Mesodermal cell (in vitro differentiated cells): ENCODE measurements around the gene HOXD3.

Experiments used
- H3K27ac ChIP-seq: 2 replicates; pipeline ENCODE4 v1.7.0; 2013; ENCODE audit warnings: mild to moderate bottlenecking, low read depth, low read length, moderate library complexity; ENCODE audit not compliant: severe bottlenecking
- H3K36me3 ChIP-seq: 2 replicates; pipeline ENCODE4 v1.7.1; 2013; ENCODE audit warnings: mild to moderate bottlenecking, low read length, moderate library complexity; ENCODE audit not compliant: control insufficient read depth, insufficient read depth
- H3K4me1 ChIP-seq: one replicate; pipeline ENCODE4 v1.7.1; 2013; ENCODE audit warnings: mild to moderate bottlenecking, low read length; ENCODE audit not compliant: insufficient read depth, control insufficient read depth, poor library complexity, severe bottlenecking
- H3K4me3 ChIP-seq: 2 replicates; pipeline ENCODE4 v1.7.0; 2013; ENCODE audit warnings: low read length, control low read depth, mild to moderate bottlenecking; ENCODE audit not compliant: insufficient read depth, poor library complexity, severe bottlenecking; ENCODE audit errors: extremely low read depth
- H3K9me3 ChIP-seq: 2 replicates; pipeline ENCODE4 v1.7.1; 2013; ENCODE audit warnings: mild to moderate bottlenecking, low read length, moderate library complexity; ENCODE audit not compliant: control insufficient read depth
- WGBS, 2 experiments: methylation state at CpG; one replicate each; pipeline ENCODE4 v1.1.5; 2013; ENCODE audit warnings: missing lambda C conversion rate in 2 of 2; ENCODE audit not compliant: insufficient coverage in 2 of 2; 5-methylcytosine and 5-hydroxymethylcytosine counted together

The HOXD3 gene

DNA sequence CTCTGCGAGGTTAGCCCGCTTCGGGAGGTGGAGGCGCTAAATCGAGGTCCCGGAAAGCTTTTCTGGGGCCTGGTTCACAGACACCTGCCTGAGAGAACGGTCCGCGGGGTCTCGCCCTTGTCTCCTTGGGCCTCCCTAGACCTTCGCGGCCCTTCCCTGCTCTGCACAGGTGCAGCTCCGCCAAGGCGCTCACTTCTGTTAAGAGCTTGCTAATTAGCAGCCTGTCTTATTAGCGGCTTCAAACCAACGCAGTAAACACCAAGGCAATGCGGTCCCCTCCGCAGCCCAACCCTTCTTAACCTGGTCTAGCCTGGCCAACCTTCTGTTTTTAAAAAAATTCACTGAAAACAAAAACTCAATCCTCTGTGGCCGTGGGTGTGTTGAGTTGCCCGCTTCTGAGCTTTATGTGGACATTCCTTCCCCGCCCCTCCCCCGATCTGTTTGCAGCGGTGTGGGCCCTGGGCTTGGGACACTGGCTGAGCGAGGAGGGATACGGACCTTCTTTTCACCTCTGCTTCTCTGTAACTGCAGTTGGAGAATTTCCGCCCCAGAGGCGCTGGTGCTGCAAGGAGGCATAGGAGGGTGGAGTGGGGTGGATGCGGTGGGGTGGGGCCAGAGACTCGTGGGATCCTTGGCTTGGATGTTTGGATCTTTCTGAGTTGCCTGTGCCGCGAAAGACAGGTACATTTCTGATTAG, 9.2 kb upstream of the HOXD3 start:
- no peak overlapping the region for H3K4me3 ChIP-seq
- H3K36me3 ChIP-seq, result no peaks in the 10 kb centered on the region
- H3K4me1 ChIP-seq, result no peaks in the 10 kb centered on the region
- H3K9me3 ChIP-seq, result no peaks in the 10 kb centered on the region
- no peak overlapping the region for H3K27ac ChIP-seq
- WGBS, 2 experiments, result 3 to 5% methylated on average over 18 to 19 of the region's 31 CpGs

DNA sequence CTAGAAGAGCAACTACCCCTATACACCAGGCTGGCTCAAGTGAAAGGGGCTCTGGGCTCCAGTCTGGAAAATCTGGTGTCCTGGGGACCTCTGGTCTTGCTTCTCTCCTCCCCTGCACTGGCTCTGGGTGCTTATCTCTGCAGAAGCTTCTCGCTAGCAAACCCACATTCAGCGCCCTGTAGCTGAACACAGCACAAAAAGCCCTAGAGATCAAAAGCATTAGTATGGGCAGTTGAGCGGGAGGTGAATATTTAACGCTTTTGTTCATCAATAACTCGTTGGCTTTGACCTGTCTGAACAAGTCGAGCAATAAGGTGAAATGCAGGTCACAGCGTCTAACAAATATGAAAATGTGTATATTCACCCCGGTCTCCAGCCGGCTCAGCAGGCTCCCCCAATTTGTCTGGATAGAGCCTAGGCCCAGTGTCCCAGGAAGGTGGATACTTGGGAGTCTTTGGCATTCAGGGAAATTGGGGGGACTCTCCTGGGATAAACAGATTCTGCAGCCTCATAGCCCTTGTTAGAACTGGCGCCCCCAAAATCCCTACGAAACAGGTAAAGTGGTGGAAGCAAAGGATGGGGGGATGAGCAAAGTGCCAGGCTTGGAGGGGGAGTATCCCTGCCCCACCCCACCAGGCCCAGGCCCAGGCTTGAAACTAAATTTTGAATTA, 8.2 kb upstream of the HOXD3 start:
- Histone ChIP-seq H3K9me3 (no peaks in the 10 kb centered on the region), H3K27ac (no peak overlapping the region), H3K4me3 (no peak overlapping the region), H3K4me1 (no peaks in the 10 kb centered on the region), H3K36me3 (no peaks in the 10 kb centered on the region)
- 16 to 27% methylated on average over 8 to 9 of the region's 11 CpGs for WGBS, 2 experiments

- no peaks in the 10 kb centered on the region for H3K9me3 ChIP-seq
- WGBS, 2 experiments, result 8 to 10% methylated on average over 21 to 22 of the region's 22 CpGs
- no peak overlapping the region for H3K4me3 ChIP-seq
- no peaks in the 10 kb centered on the region for H3K36me3 ChIP-seq
- no peak overlapping the region for H3K27ac ChIP-seq
- H3K4me1 ChIP-seq, result no peaks in the 10 kb centered on the region
Observed at GRCh38 chr2:176149481-176149938, 7.6 kb upstream of the HOXD3 start.

- Histone ChIP-seq H3K4me1 (no peaks in the 10 kb centered on the region), H3K27ac (no peak overlapping the region), H3K9me3 (no peaks in the 10 kb centered on the region), H3K36me3 (no peaks in the 10 kb centered on the region), H3K4me3 (no peak overlapping the region)
- WGBS, 2 experiments, result 11 to 14% methylated on average over 12 to 20 of the region's 24 CpGs
Observed at GRCh38 chr2:176149939-176150583, 7.0 kb upstream of the HOXD3 start.

DNA sequence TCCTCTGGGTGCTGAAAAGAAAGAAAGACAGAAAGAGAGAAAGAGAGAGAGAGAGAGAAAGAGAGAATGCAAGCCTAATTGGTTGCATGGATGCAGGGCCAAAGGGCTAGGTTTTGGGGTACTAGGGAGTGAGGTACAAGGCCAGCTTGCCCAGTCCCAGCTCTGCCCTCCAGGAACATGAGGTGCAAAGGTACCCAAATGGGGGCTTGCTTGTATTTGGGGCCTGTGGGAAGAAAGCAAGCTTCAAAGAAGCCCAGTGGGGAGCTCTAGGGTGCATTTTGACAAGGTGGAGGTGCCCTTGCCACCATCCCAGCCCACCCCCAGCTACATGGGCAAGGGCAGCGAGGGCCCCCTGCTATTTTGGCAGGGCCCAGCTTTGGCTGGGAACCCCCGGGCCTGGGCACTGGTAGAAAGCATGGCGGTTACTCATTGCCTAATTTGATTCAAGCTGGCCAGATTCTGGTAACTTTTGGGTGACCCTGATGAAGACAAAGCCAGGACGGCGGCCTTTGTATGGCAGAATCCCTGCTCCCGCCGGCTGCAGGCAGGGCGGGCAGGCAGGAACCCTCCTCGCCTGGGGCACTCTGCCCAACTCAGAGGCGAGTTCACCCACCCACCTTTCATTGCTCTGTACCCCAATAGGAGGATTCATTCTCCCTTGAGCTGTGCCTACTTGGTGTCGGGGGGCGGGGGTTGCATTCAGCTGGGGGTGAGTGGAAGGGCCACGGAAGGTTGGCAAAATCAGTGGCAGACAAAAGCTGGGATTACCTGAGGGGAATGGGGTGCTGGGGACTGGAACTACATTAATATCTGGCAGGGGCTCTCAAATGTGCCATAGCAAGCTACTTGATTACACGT, 6.3 kb upstream of the HOXD3 start:
- Histone ChIP-seq H3K27ac (no peak overlapping the region), H3K4me3 (peak overlapping the region; percentile 0), H3K9me3 (no peaks in the 10 kb centered on the region), H3K36me3 (no peaks in the 10 kb centered on the region), H3K4me1 (no peaks in the 10 kb centered on the region)
- WGBS, 2 experiments, result 18 to 19% methylated on average over 9 to 10 of the region's 14 CpGs

- WGBS, 2 experiments, result 2% methylated on average over 22 to 43 of the region's 55 CpGs
Observed at GRCh38 chr2:176151442-176152287, 5.4 kb upstream of the HOXD3 start, which contains the start of gene HOXD4. Gene HOXD4 (plus strand): TSS chr2:176151550. CDS start chr2:176151634, 84 bp downstream.

GRCh38 chr2:176152350-176153181, 4.5 kb upstream of the HOXD3 start:
- H3K27ac ChIP-seq, result no peak overlapping the region
- H3K36me3 ChIP-seq, result no peaks in the 10 kb centered on the region
- no peak overlapping the region for H3K4me3 ChIP-seq
- no peaks in the 10 kb centered on the region for H3K4me1 ChIP-seq
- H3K9me3 ChIP-seq, result no peaks in the 10 kb centered on the region
- 4 to 7% methylated on average over 28 to 29 of the region's 48 CpGs for WGBS, 2 experiments

More at GRCh38 chr2:176151442-176152287, 5.4 kb upstream of the HOXD3 start, which contains the start of gene HOXD4:
- Histone ChIP-seq H3K36me3 (no peaks in the 10 kb centered on the region), H3K9me3 (no peaks in the 10 kb centered on the region), H3K27ac (no peak within 1 kb of the TSS), H3K4me3 (peak within 1 kb of the TSS; percentile 0), H3K4me1 (no peaks in the 10 kb centered on the region)

DNA sequence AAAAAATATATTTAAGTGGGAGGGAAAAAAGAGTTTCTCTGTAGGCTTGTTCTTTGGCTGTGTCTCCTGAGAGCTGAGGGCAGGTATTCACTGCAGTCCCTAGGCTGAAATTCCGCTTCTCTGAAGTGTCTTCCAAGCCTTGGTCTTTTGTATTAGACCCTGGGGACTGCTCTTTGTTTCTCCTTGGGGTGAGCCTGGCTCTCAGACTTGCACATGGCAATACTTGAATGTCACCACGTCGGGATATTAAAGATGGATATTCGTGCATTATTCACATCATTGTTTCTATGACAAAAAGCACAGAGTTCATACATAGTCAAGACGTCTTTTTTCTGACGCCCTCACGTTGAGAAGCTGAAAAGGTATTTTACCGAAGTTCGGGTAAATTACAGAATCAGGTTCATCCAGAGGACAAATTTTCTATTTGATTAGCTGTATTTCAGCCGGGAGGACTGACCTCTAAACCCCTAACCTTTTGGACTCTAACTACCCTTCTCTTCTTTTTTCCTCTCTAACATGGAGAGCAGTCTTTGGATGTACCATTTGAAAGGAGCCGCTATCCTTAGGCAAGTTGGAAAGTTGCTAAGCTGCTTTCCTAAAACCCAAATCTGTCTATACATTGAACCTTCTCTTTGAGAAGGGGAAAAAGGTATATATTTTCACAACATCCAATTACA, 2.4 kb upstream of the HOXD3 start:
- 6 to 8% methylated on average over 7 to 8 of the region's 11 CpGs for WGBS, 2 experiments
- Histone ChIP-seq H3K4me1 (no peaks in the 10 kb centered on the region), H3K27ac (no peak overlapping the region), H3K4me3 (no peak overlapping the region), H3K36me3 (no peaks in the 10 kb centered on the region), H3K9me3 (no peaks in the 10 kb centered on the region)
